ENCODE data around the gene PACSIN2.

PACSIN2 gene

GRCh38 chr22:42881982-42882656 lies 132.8 kb downstream of the PACSIN2 start:
- peak; percentile 84 for DNase-seq (ENCODE audit: low spot score)

- DNase-seq (ENCODE audit: low spot score) = no peak
Measured at GRCh38 chr22:42881298-42881697, 133.7 kb downstream of the PACSIN2 start.

- no peak for DNase-seq (ENCODE audit: low spot score)
Measured at GRCh38 chr22:42880815-42881214, 134.1 kb downstream of the PACSIN2 start.

GRCh38 chr22:42879371-42880021 lies 135.5 kb downstream of the PACSIN2 start:
- DNase-seq (ENCODE audit: low spot score) = no peak

GRCh38 chr22:42878561-42879305 lies 136.2 kb downstream of the PACSIN2 start:
- no peak for DNase-seq (ENCODE audit: low spot score)

GRCh38 chr22:42877597-42878340 lies 137.2 kb downstream of the PACSIN2 start:
- DNase-seq (ENCODE audit: low spot score) = no peak

GRCh38 chr22:42877158-42877557 lies 137.8 kb downstream of the PACSIN2 start:
- DNase-seq (ENCODE audit: low spot score) = no peak

- no peak for DNase-seq (ENCODE audit: low spot score)
Measured at GRCh38 chr22:42876041-42876440, 138.9 kb downstream of the PACSIN2 start.

- no peak for DNase-seq (ENCODE audit: low spot score)
Measured at GRCh38 chr22:42874010-42874409, 140.9 kb downstream of the PACSIN2 start.

- no peak for DNase-seq (ENCODE audit: low spot score)
Measured at GRCh38 chr22:42873356-42873755, 141.6 kb downstream of the PACSIN2 start.

- no peak for DNase-seq (ENCODE audit: low spot score)
Measured at GRCh38 chr22:42872821-42873220, 142.1 kb downstream of the PACSIN2 start.

GRCh38 chr22:42871146-42872050 lies 143.6 kb downstream of the PACSIN2 start:
- peak; percentile 55 for DNase-seq (ENCODE audit: low spot score)

GRCh38 chr22:42869888-42870480 lies 145.0 kb downstream of the PACSIN2 start:
- DNase-seq (ENCODE audit: low spot score) = peak; percentile 34

GRCh38 chr22:42869463-42869862 lies 145.5 kb downstream of the PACSIN2 start:
- DNase-seq (ENCODE audit: low spot score) = no peak

- peak; percentile 78 for DNase-seq (ENCODE audit: low spot score)
Measured at GRCh38 chr22:42868751-42869251, 146.1 kb downstream of the PACSIN2 start.

GRCh38 chr22:42866100-42866499 lies 148.8 kb downstream of the PACSIN2 start:
- no peak for DNase-seq (ENCODE audit: low spot score)

- no peak for DNase-seq (ENCODE audit: low spot score)
Measured at GRCh38 chr22:42865536-42865935, 149.4 kb downstream of the PACSIN2 start.

- no peak for DNase-seq (ENCODE audit: low spot score)
Measured at GRCh38 chr22:42863349-42863961, 151.5 kb downstream of the PACSIN2 start.

GRCh38 chr22:42862045-42862734 lies 152.8 kb downstream of the PACSIN2 start:
- DNase-seq (ENCODE audit: low spot score) = no peak

GRCh38 chr22:42860968-42861367 lies 154.0 kb downstream of the PACSIN2 start:
- DNase-seq (ENCODE audit: low spot score) = no peak
